H9 (cell line): Measurements from ENCODE around the gene FHIP2A. TPM values are rescaled to one million over a fixed set of nuclear protein-coding genes. Genes with fewer than 3 reads are reported as not detected.

Experiments used
- DNase-seq: peaks from one replicate; pipeline ENCODE4 v3.0.0-alpha.2; 2017
- H2AFZ ChIP-seq: one replicate; pipeline ENCODE4 v1.6.1; 2013; ENCODE audit warnings: mild to moderate bottlenecking, low read length, control low read depth, moderate library complexity
- H2AK5ac ChIP-seq: 2 replicates; pipeline ENCODE4 v1.6.1; 2013; ENCODE audit warnings: low read length, control low read depth, mixed read lengths; ENCODE audit not compliant: insufficient read length
- H2BK120ac ChIP-seq: one replicate; pipeline ENCODE4 v1.6.1; 2013; ENCODE audit warnings: low read depth, mild to moderate bottlenecking, low read length, control low read depth, inconsistent platforms; ENCODE audit not compliant: poor library complexity, severe bottlenecking
- H2BK12ac ChIP-seq: 2 replicates; pipeline ENCODE4 v1.6.1; 2013; ENCODE audit warnings: low read length, control low read depth, mixed read lengths, low read depth; ENCODE audit not compliant: insufficient read length
- H2BK15ac ChIP-seq: 2 replicates; pipeline ENCODE4 v1.6.1; 2013; ENCODE audit warnings: low read depth, low read length, control low read depth
- H2BK20ac ChIP-seq: one replicate; pipeline ENCODE4 v1.6.1; 2013; ENCODE audit warnings: low read depth, mild to moderate bottlenecking, low read length, control low read depth, inconsistent platforms; ENCODE audit not compliant: poor library complexity, severe bottlenecking
- H2BK5ac ChIP-seq: 2 replicates; pipeline ENCODE4 v1.6.1; 2013; ENCODE audit warnings: low read length, control low read depth, mixed read lengths; ENCODE audit not compliant: insufficient read length
- H3K14ac ChIP-seq: 2 replicates; pipeline ENCODE4 v1.6.1; 2013; ENCODE audit warnings: low read length, control low read depth; ENCODE audit not compliant: insufficient read depth
- H3K18ac ChIP-seq: 2 replicates; pipeline ENCODE4 v1.6.1; 2013; ENCODE audit warnings: low read depth, mild to moderate bottlenecking, mixed read lengths, low read length, control low read depth; ENCODE audit not compliant: insufficient read length
- H3K23ac ChIP-seq: 2 replicates; pipeline ENCODE4 v1.6.1; 2013; ENCODE audit warnings: low read length, control low read depth, mixed read lengths, low read depth; ENCODE audit not compliant: insufficient read length
- H3K23me2 ChIP-seq: 2 replicates; pipeline ENCODE4 v1.6.1; 2013; ENCODE audit warnings: low read depth, mild to moderate bottlenecking, mixed read lengths, low read length, control low read depth; ENCODE audit not compliant: insufficient read length, poor library complexity, severe bottlenecking
- H3K27ac ChIP-seq: 2 replicates; pipeline ENCODE4 v1.5.1; 2013; ENCODE audit warnings: low read length, control low read depth, mixed read lengths, low read depth; ENCODE audit not compliant: insufficient read length
- H3K27me3 ChIP-seq: 2 replicates; pipeline ENCODE4 v1.6.1; 2013; ENCODE audit warnings: low read length, control low read depth, inconsistent platforms; ENCODE audit not compliant: insufficient read depth
- H3K4ac ChIP-seq: 2 replicates; pipeline ENCODE4 v1.6.1; 2013; ENCODE audit warnings: low read depth, mild to moderate bottlenecking, control low read depth, inconsistent platforms, low read length, moderate library complexity
- H3K4me1 ChIP-seq: 2 replicates; pipeline ENCODE4 v1.6.1; 2013; ENCODE audit warnings: low read length, control low read depth, inconsistent platforms; ENCODE audit not compliant: insufficient read depth
- H3K4me2 ChIP-seq: 2 replicates; pipeline ENCODE4 v1.6.1; 2013; ENCODE audit warnings: low read length, control low read depth, mixed read lengths; ENCODE audit not compliant: insufficient read length, insufficient read depth
- H3K56ac ChIP-seq: 2 replicates; pipeline ENCODE4 v1.6.1; 2013; ENCODE audit warnings: low read depth, mild to moderate bottlenecking, mixed read lengths, low read length, control low read depth; ENCODE audit not compliant: insufficient read length
- H3K79me1 ChIP-seq: 2 replicates; pipeline ENCODE4 v1.6.1; 2013; ENCODE audit warnings: low read depth, mild to moderate bottlenecking, moderate library complexity, low read length, control low read depth, inconsistent platforms; ENCODE audit not compliant: insufficient read depth, poor library complexity, severe bottlenecking
- H3K79me2 ChIP-seq: 2 replicates; pipeline ENCODE4 v1.6.1; 2013; ENCODE audit warnings: low read length, control low read depth, inconsistent platforms; ENCODE audit not compliant: insufficient read depth
- H3K9ac ChIP-seq: 2 replicates; pipeline ENCODE4 v1.6.1; 2013; ENCODE audit warnings: low read length, control low read depth, mixed read lengths; ENCODE audit not compliant: insufficient read length; ENCODE audit errors: extremely low read depth
- H3K9me3 ChIP-seq: one replicate; pipeline ENCODE4 v1.6.1; 2013; ENCODE audit warnings: low read depth, low read length, inconsistent platforms; ENCODE audit not compliant: control insufficient read depth
- H3T11ph ChIP-seq: one replicate; pipeline ENCODE4 v1.6.1; 2013; ENCODE audit warnings: mild to moderate bottlenecking, low read length, control low read depth, inconsistent platforms
- H4K20me1 ChIP-seq: one replicate; pipeline ENCODE4 v1.6.1; 2013; ENCODE audit not compliant: control insufficient read depth, insufficient read length, insufficient read depth
- H4K5ac ChIP-seq: 2 replicates; pipeline ENCODE4 v1.6.1; 2013; ENCODE audit warnings: low read depth, mild to moderate bottlenecking, mixed read lengths, low read length, control low read depth; ENCODE audit not compliant: insufficient read length
- H4K8ac ChIP-seq: replicated peaks from 2 replicates; pipeline ENCODE4 v1.6.1; 2013; ENCODE audit warnings: low read length, control low read depth, mixed read lengths, low read depth; ENCODE audit not compliant: insufficient read length
- H4K91ac ChIP-seq: 2 replicates; pipeline ENCODE4 v1.6.1; 2013; ENCODE audit warnings: low read depth, mild to moderate bottlenecking, moderate library complexity, mixed read lengths, low read length, control low read depth; ENCODE audit not compliant: insufficient read length
- H3K27ac Mint-ChIP-seq, 3 experiments: 2 replicates in 2 of 3; 3 replicates in 1 of 3; pipeline ENCODE4 v1.8.0; 2020 to 2021; ENCODE audit warnings: mixed read lengths in 3 of 3, mild to moderate bottlenecking in 1 of 3, moderate library complexity in 1 of 3
- H3K27me3 Mint-ChIP-seq: 2 replicates; pipeline ENCODE4 v1.8.0; 2021; ENCODE audit warnings: low read depth, mild to moderate bottlenecking, moderate library complexity, mixed read lengths
- H3K36me3 Mint-ChIP-seq, 3 experiments: 2 replicates in 2 of 3; 3 replicates in 1 of 3; pipeline ENCODE4 v1.8.0; 2020 to 2021; ENCODE audit warnings: low read depth in 3 of 3, mixed read lengths in 3 of 3; ENCODE audit not compliant: insufficient read depth in 1 of 3
- H3K4me1 Mint-ChIP-seq, 2 experiments: 2 replicates each; pipeline ENCODE4 v1.8.0; 2020; ENCODE audit warnings: mixed read lengths in 2 of 2
- H3K4me3 Mint-ChIP-seq, 2 experiments: 2 replicates in 1 of 2; 3 replicates in 1 of 2; pipeline ENCODE4 v1.8.0; 2020 to 2021; ENCODE audit warnings: mild to moderate bottlenecking in 2 of 2, mixed read lengths in 2 of 2, moderate library complexity in 1 of 2
- H3K9me3 Mint-ChIP-seq, 2 experiments: 2 replicates in 1 of 2; 3 replicates in 1 of 2; pipeline ENCODE4 v1.8.0; 2020; ENCODE audit warnings: mild to moderate bottlenecking in 2 of 2, mixed read lengths in 2 of 2, moderate library complexity in 1 of 2
- WGBS: extraction: QIAGEN DNeasy Blood & Tissue Kit; methylation state at CpG from one replicate; pipeline ENCODE4 v1.1.7; 2013; ENCODE audit warnings: missing lambda C conversion rate, low lambda C conversion rate, mixed read lengths; ENCODE audit not compliant: insufficient read length; ENCODE audit errors: extremely low coverage; 5-methylcytosine and 5-hydroxymethylcytosine counted together
- total RNA-seq: library from RNA; stranded (reverse); gene quantifications from 2 replicates; pipeline ENCODE4 v1.2.1, GENCODE V29; 2021
- TF ChIP-seq, protein P1 (sequence below): fragments of 200-600 bp; sonication (generic); conservative IDR thresholded peaks from 3 replicates; pipeline ENCODE4 v1.8.0; 2021; ENCODE audit warnings: antibody characterized with exemption, mild to moderate bottlenecking

FHIP2A gene
- total RNA-seq, 1 experiment from 2014 or later: 14.8 TPM

- H3K14ac ChIP-seq: no peak overlapping the region
- H2BK5ac ChIP-seq: no peak overlapping the region
- H4K91ac ChIP-seq: no peak overlapping the region
- no peak overlapping the region for H4K8ac ChIP-seq
- H4K20me1 ChIP-seq: no peaks in the 10 kb centered on the region
- no peaks in the 10 kb centered on the region for H3K9me3 ChIP-seq
- no peak overlapping the region for H3K27ac ChIP-seq
- no peak overlapping the region for H3K4ac ChIP-seq
- H3K79me2 ChIP-seq: no peaks in the 10 kb centered on the region
- no peak for DNase-seq
- Mint-ChIP-seq H3K4me3 (no peak overlapping the region), H3K27ac (no peak overlapping the region), H3K4me1 (no peaks in the 10 kb centered on the region), H3K36me3 (peaks cover 6 to 14% (median 13%) of the 10 kb centered on the region in 3 experiments; a peak in 5 of 7 replicates), H3K27me3 (no peaks in the 10 kb centered on the region), H3K9me3 (no peaks in the 10 kb centered on the region)
- no peak overlapping the region for H2AK5ac ChIP-seq
- no peak overlapping the region for H3K23ac ChIP-seq
- H3K27me3 ChIP-seq: no peaks in the 10 kb centered on the region
- H3T11ph ChIP-seq: no peak overlapping the region
- H3K4me2 ChIP-seq: no peak overlapping the region
- no peak overlapping the region for H3K18ac ChIP-seq
- TF ChIP-seq, protein P1, sequence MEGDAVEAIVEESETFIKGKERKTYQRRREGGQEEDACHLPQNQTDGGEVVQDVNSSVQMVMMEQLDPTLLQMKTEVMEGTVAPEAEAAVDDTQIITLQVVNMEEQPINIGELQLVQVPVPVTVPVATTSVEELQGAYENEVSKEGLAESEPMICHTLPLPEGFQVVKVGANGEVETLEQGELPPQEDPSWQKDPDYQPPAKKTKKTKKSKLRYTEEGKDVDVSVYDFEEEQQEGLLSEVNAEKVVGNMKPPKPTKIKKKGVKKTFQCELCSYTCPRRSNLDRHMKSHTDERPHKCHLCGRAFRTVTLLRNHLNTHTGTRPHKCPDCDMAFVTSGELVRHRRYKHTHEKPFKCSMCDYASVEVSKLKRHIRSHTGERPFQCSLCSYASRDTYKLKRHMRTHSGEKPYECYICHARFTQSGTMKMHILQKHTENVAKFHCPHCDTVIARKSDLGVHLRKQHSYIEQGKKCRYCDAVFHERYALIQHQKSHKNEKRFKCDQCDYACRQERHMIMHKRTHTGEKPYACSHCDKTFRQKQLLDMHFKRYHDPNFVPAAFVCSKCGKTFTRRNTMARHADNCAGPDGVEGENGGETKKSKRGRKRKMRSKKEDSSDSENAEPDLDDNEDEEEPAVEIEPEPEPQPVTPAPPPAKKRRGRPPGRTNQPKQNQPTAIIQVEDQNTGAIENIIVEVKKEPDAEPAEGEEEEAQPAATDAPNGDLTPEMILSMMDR: no peak
- H3K23me2 ChIP-seq: no peaks in the 10 kb centered on the region
- no peaks in the 10 kb centered on the region for H3K4me1 ChIP-seq
- H2BK12ac ChIP-seq: no peak overlapping the region
- no peak overlapping the region for H4K5ac ChIP-seq
- H3K56ac ChIP-seq: no peak overlapping the region
- no peak overlapping the region for H2BK20ac ChIP-seq
- no peak overlapping the region for H2BK15ac ChIP-seq
- no peak overlapping the region for H3K9ac ChIP-seq
- H2AFZ ChIP-seq: no peak overlapping the region
- no peak overlapping the region for H2BK120ac ChIP-seq
- no CpG with 5 or more reads among the region's 1 CpG for WGBS
- no peaks in the 10 kb centered on the region for H3K79me1 ChIP-seq
Measured at GRCh38 chr10:114868870-114869519, 47.4 kb downstream of the FHIP2A start.
